ENCODE results near the gene SCN7A. TPM values are rescaled to one million over a fixed set of nuclear protein-coding genes. Genes with fewer than 3 reads are reported as not detected.

The SCN7A gene
- total and polyA plus RNA-seq, 2 of the 4 experiments (the other 2 are of a cell fraction): 0.39 to 0.90 TPM

DNA sequence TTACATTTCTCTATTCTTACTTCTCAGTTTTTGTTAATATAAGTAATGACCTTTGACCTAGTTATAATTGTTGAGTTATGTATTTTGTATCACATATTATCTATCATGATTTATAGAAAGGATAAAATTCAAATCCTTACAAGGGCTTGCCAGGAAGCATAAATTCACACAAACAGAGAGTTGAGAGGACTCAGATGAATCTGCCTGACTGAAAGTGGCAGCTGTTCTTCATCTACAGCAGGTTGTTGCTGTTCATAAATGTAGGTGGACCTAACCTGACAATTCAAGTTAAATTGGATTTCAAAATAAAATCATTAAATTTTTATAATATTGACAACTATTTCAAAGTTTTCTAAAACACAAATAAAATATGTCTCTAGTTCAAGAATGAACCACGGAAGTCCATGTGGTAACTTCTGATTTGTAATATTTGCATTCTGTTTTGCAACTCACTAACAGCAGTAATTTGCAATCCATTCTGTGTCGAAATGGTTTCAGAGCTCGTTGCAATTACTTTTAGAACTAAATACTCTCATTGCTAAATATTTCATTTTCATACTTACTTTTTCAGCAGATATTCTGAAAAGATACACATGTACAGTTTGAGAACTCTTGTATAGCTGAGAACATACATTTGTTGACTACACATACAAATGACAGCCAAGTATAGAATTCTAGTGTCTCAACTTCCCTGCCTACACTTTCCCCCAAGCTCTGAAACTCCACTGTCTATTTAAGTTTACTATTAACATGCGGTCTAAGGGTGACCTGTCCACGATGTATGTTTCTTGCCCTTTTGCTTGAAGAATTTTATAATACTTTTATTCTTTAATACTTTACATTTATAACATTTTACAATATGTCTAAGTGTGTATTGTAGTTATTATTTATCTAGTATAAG, 25.7 kb downstream of the SCN7A start:
- no peak overlapping the region for H4K5ac ChIP-seq (ENCODE audit: low read depth, low read length)
- no peak overlapping the region for H3K4me2 ChIP-seq (ENCODE audit: low read depth, low read length)
- WGBS, 2 experiments (ENCODE audit: extremely low coverage in 2 of 2, insufficient read length in 1 of 2): no CpG with 5 or more reads among the region's 5 CpGs
- H3K14ac ChIP-seq (replicated peaks; ENCODE audit: low read depth, low read length): no peak overlapping the region
- DNase-seq (no peak), ATAC-seq (ENCODE audit: low read depth) (no peak)
- H4K91ac ChIP-seq (ENCODE audit: insufficient read depth, low read depth, low read length): no peak overlapping the region
- no peaks in the 10 kb centered on the region for H3K79me1 ChIP-seq (ENCODE audit: low read depth in 1 of 2, low read length in 2 of 2)
- no peaks in the 10 kb centered on the region for H3K9me1 ChIP-seq (ENCODE audit: insufficient read depth, low read length)
- H3K18ac ChIP-seq (ENCODE audit: low read depth, low read length): no peak overlapping the region
- ChIA-PET POLR2A (ENCODE audit: unreplicated experiment) (no interaction called here), CTCF (no interaction called here)
- no peak overlapping the region for H3K4me3 ChIP-seq (ENCODE audit: insufficient read depth, low read depth, low read length)
- H2AFZ ChIP-seq (replicated peaks; ENCODE audit: low read length, poor library complexity): no peak overlapping the region
- H3K56ac ChIP-seq (ENCODE audit: extremely low read depth, insufficient read depth, low read length): no peak overlapping the region
- no peak overlapping the region for H3K27ac ChIP-seq (ENCODE audit: insufficient read depth, low read length)
- no peak overlapping the region for H2BK120ac ChIP-seq (ENCODE audit: low read depth, low read length)
- no peak for TF ChIP-seq CHD1 (IDR thresholded peaks at IDR 0.05; ENCODE audit: low read depth, low read length)
- TF ChIP-seq CEBPB (IDR thresholded peaks at IDR 0.05; ENCODE audit: low read depth, low read length): 0 out of 2 replicates have a peak, but pooled peaks have one; percentile 18
- H3K9ac ChIP-seq (ENCODE audit: low read depth, low read length): no peak overlapping the region
- no peaks in the 10 kb centered on the region for H3K4me1 ChIP-seq (ENCODE audit: control insufficient read depth, insufficient read depth, low read length)
- no peak overlapping the region for H2BK20ac ChIP-seq (ENCODE audit: low read depth, low read length)
- H3K23ac ChIP-seq (ENCODE audit: low read depth, low read length): no peak overlapping the region
- intact Hi-C loops (cut with micrococcal nuclease): no loop called here
- H2BK15ac ChIP-seq (ENCODE audit: low read depth, low read length): no peak overlapping the region
- no peaks in the 10 kb centered on the region for H4K20me1 ChIP-seq (ENCODE audit: insufficient read depth, low read length)
- BruUV-seq (replicated peaks): no TSS peak
- dilution Hi-C loops (cut with HindIII; ENCODE audit: low sequenced_read_pairs, unreplicated experiment): no loop called here
- H2BK5ac ChIP-seq (ENCODE audit: low read depth, low read length, poor library complexity, severe bottlenecking): no peak overlapping the region
- no peak overlapping the region for H2AK5ac ChIP-seq (ENCODE audit: low read depth, low read length)
- H3K9me3 ChIP-seq (ENCODE audit: control insufficient read depth, insufficient read depth, low read length): no peaks in the 10 kb centered on the region
- no peak overlapping the region for H2AK9ac ChIP-seq (replicated peaks; ENCODE audit: low read depth, low read length, poor library complexity)
- in situ Hi-C loops (cut with MboI; ENCODE audit: low sequenced_read_pairs): no loop called here
- no peak overlapping the region for H3K4ac ChIP-seq (ENCODE audit: low read depth, low read length)
- no peak overlapping the region for H4K8ac ChIP-seq (ENCODE audit: low read depth in 2 of 2, low read length in 2 of 2)
- H3K27me3 ChIP-seq (ENCODE audit: control insufficient read depth, insufficient read depth, low read length): no peaks in the 10 kb centered on the region
- no peaks in the 10 kb centered on the region for H3K36me3 ChIP-seq (ENCODE audit: control insufficient read depth, insufficient read depth, low read length)
